ENCODE results near the gene PCNX4.

The PCNX4 gene

DNA sequence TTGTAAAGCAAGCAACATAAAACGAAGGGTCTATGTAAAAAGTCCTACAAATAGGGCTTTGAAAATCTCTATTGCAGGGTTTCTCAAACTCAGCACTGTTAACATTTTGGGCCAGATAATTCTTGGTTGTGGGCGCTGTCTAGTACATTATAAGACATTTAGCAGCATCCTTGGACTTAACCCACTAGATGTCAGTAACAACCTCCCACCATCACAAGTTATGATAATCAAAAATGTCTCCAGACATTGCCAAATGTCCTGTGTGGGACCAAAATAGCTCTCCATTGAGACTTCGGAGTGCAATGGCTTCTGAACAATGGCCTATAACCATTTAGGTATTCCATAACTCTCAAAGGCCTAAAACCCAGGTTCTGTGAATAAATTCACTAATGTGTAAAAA, 96.4 kb downstream of the PCNX4 start:
- DNase-seq (ENCODE audit: extremely low read depth, low read depth) = no peak
- H3K4me3 ChIP-seq (replicated peaks; ENCODE audit: low read depth, low read length) = no peak overlapping the region
- TF ChIP-seq CTCF (IDR thresholded peaks at IDR 0.05; ENCODE audit: low read depth, low read length, missing control alignments) = no peak

- H3K4me3 ChIP-seq (replicated peaks; ENCODE audit: low read depth, low read length) = no peak overlapping the region
- TF ChIP-seq CTCF (IDR thresholded peaks at IDR 0.05; ENCODE audit: low read depth, low read length, missing control alignments) = no peak
- DNase-seq (ENCODE audit: extremely low read depth, low read depth) = no peak
Measured at GRCh38 chr14:60188696-60189095, 97.0 kb downstream of the PCNX4 start.

GRCh38 chr14:60189923-60190840, 98.5 kb downstream of the PCNX4 start:
- no peak overlapping the region for H3K4me3 ChIP-seq (replicated peaks; ENCODE audit: low read depth, low read length)
- no peak for TF ChIP-seq CTCF (IDR thresholded peaks at IDR 0.05; ENCODE audit: low read depth, low read length, missing control alignments)
- no peak for DNase-seq (ENCODE audit: extremely low read depth, low read depth)

- TF ChIP-seq CTCF (IDR thresholded peaks at IDR 0.05; ENCODE audit: low read depth, low read length, missing control alignments) = no peak
- no peak overlapping the region for H3K4me3 ChIP-seq (replicated peaks; ENCODE audit: low read depth, low read length)
- DNase-seq (ENCODE audit: extremely low read depth, low read depth) = no peak
Measured at GRCh38 chr14:60195179-60195810, 103.6 kb downstream of the PCNX4 start.

- no peak overlapping the region for H3K4me3 ChIP-seq (replicated peaks; ENCODE audit: low read depth, low read length)
- DNase-seq (ENCODE audit: extremely low read depth, low read depth) = no peak
- TF ChIP-seq CTCF (IDR thresholded peaks at IDR 0.05; ENCODE audit: low read depth, low read length, missing control alignments) = no peak
Measured at GRCh38 chr14:60196291-60196690, 104.6 kb downstream of the PCNX4 start.

DNA sequence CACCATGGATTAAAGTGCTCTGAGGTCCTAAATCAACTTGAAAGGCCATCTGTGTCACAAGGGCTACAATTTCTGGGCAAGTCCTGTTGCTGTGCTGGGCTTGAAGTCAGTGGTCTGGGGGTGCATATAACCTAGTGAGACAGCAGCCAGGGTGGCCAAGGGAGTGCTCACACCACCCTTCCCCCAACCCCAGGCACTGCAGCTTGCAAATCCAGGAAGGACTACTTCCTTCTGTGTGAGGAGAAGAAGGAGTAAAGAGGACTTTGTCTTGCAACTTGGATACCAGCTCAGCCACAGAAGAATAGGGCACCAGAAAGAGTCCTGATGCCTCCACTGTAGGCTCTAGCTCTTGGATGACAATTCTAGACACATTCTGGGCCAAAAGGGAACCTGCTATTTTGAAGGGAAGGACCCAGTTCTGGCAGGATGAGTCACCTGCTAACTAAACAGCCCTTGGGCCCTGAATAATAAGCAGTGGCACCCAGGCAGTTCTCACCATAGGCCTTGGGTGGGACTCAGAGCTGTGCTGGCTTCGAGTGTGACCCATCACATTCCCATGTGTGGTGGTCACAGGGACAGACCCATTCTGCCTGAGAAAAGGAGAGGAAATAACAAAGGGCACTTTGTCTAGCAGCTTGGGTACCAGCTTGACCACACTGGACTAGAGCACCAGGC, 106.0 kb downstream of the PCNX4 start:
- no peak for TF ChIP-seq CTCF (IDR thresholded peaks at IDR 0.05; ENCODE audit: low read depth, low read length, missing control alignments)
- no peak overlapping the region for H3K4me3 ChIP-seq (replicated peaks; ENCODE audit: low read depth, low read length)
- DNase-seq (ENCODE audit: extremely low read depth, low read depth) = no peak
